ENCODE data around the gene CTBP2. TPM values are rescaled to one million over a fixed set of nuclear protein-coding genes. Genes with fewer than 3 reads are reported as not detected.

CTBP2 gene
- polyA plus RNA-seq, 1 donor (not counting 4 experiments of a cell fraction or from before 2014, with no cell fraction given): 76.0 TPM

GRCh38 chr10:125014086-125014830 lies 146.1 kb downstream of the CTBP2 start:
- H3K9me3 ChIP-seq (ENCODE audit: control insufficient read depth, low read depth, low read length): no peaks in the 10 kb centered on the region
- DNase-seq (ENCODE audit: low read depth, low spot score): no peak
- H4K20me1 ChIP-seq (ENCODE audit: control insufficient read depth, extremely low read depth, insufficient read depth, low read length): peaks cover 18% of the 10 kb centered on the region
- H3K27ac ChIP-seq (ENCODE audit: control insufficient read depth, insufficient read depth, low read length): no peak overlapping the region
- no peak for TF ChIP-seq EZH2 (IDR thresholded peaks at IDR 0.05; ENCODE audit: low read length)
- no peak for TF ChIP-seq CTCF (optimal IDR thresholded peaks at IDR 0.05 in 1 of 3, IDR thresholded peaks at IDR 0.05 in 1 of 3, conservative IDR thresholded peaks at IDR 0.05 in 1 of 3; ENCODE audit: extremely low read depth in 1 of 3, insufficient read depth in 2 of 3, low read length in 3 of 3)
- H3K4me2 ChIP-seq (ENCODE audit: control insufficient read depth, extremely low read depth, insufficient read depth, low read depth, low read length): no peak overlapping the region
- FAIRE-seq: no peak
- no peak overlapping the region for H2AFZ ChIP-seq (ENCODE audit: control insufficient read depth, low read length)
- dilution Hi-C loops (cut with MboI; ENCODE audit: extremely low pct_ligation_motif_present, low sequenced_read_pairs): no loop called here
- H3K4me1 ChIP-seq (ENCODE audit: control insufficient read depth, extremely low read depth, insufficient read depth, low read length): peaks cover 18% of the 10 kb centered on the region
- H3K4me3 ChIP-seq (ENCODE audit: control insufficient read depth in 2 of 3, extremely low read depth in 1 of 3, insufficient read depth in 2 of 3, low read depth in 1 of 3, low read length in 3 of 3): no peak overlapping the region
- peaks cover 82% of the 10 kb centered on the region for H3K79me2 ChIP-seq (ENCODE audit: control insufficient read depth, insufficient read depth, low read length)
- peaks cover 19 to 21% of the 10 kb centered on the region in 2 experiments for H3K36me3 ChIP-seq (ENCODE audit: control insufficient read depth in 2 of 2, extremely low read depth in 1 of 2, insufficient read depth in 2 of 2, low read length in 2 of 2)
- H3K27me3 ChIP-seq (ENCODE audit: control insufficient read depth, extremely low read depth, insufficient read depth, low read length): no peaks in the 10 kb centered on the region
- H3K9me1 ChIP-seq (ENCODE audit: control insufficient read depth, extremely low read depth, insufficient read depth, low read length): peaks cover 3% of the 10 kb centered on the region
- no peak overlapping the region for H3K9ac ChIP-seq (ENCODE audit: control insufficient read depth, extremely low read depth, insufficient read depth, low read length)

GRCh38 chr10:125013529-125013872 lies 146.9 kb downstream of the CTBP2 start:
- no peak overlapping the region for H3K4me3 ChIP-seq (ENCODE audit: control insufficient read depth in 2 of 3, extremely low read depth in 1 of 3, insufficient read depth in 2 of 3, low read depth in 1 of 3, low read length in 3 of 3)
- H2AFZ ChIP-seq (ENCODE audit: control insufficient read depth, low read length): no peak overlapping the region
- H3K4me2 ChIP-seq (ENCODE audit: control insufficient read depth, extremely low read depth, insufficient read depth, low read depth, low read length): no peak overlapping the region
- H4K20me1 ChIP-seq (ENCODE audit: control insufficient read depth, extremely low read depth, insufficient read depth, low read length): peaks cover 18% of the 10 kb centered on the region
- H3K4me1 ChIP-seq (ENCODE audit: control insufficient read depth, extremely low read depth, insufficient read depth, low read length): peaks cover 25% of the 10 kb centered on the region
- no peak for DNase-seq (ENCODE audit: low read depth, low spot score)
- no peaks in the 10 kb centered on the region for H3K27me3 ChIP-seq (ENCODE audit: control insufficient read depth, extremely low read depth, insufficient read depth, low read length)
- dilution Hi-C loops (cut with MboI; ENCODE audit: extremely low pct_ligation_motif_present, low sequenced_read_pairs): no loop called here
- FAIRE-seq: no peak
- no peaks in the 10 kb centered on the region for H3K9me3 ChIP-seq (ENCODE audit: control insufficient read depth, low read depth, low read length)
- peaks cover 17 to 21% of the 10 kb centered on the region in 2 experiments for H3K36me3 ChIP-seq (ENCODE audit: control insufficient read depth in 2 of 2, extremely low read depth in 1 of 2, insufficient read depth in 2 of 2, low read length in 2 of 2)
- no peak for TF ChIP-seq EZH2 (IDR thresholded peaks at IDR 0.05; ENCODE audit: low read length)
- H3K27ac ChIP-seq (ENCODE audit: control insufficient read depth, insufficient read depth, low read length): no peak overlapping the region
- peaks cover 3% of the 10 kb centered on the region for H3K9me1 ChIP-seq (ENCODE audit: control insufficient read depth, extremely low read depth, insufficient read depth, low read length)
- H3K9ac ChIP-seq (ENCODE audit: control insufficient read depth, extremely low read depth, insufficient read depth, low read length): no peak overlapping the region
- peaks cover 76% of the 10 kb centered on the region for H3K79me2 ChIP-seq (ENCODE audit: control insufficient read depth, insufficient read depth, low read length)

Measured in keratinocyte (primary cell).